Fibroblast of the aortic adventitia (primary cell): ENCODE results near the gene ACYP2. TPM values are rescaled to one million over a fixed set of nuclear protein-coding genes. Genes with fewer than 3 reads are reported as not detected.

Experiments used
- DNase-seq: peaks from one replicate; pipeline ENCODE4 v3.0.0-alpha.2; 2010; ENCODE audit warnings: low read depth
- H3K4me3 ChIP-seq: 2 replicates; pipeline ENCODE4 v1.5.1; 2011; ENCODE audit warnings: low read depth, mild to moderate bottlenecking, control low read depth, low read length, moderate library complexity
- total RNA-seq: library from RNA; depleted of rRNA; stranded (reverse); fragments of >200 nt; gene quantifications from 2 replicates; pipeline ENCODE4 v1.2.3, GENCODE V29; 2012; ENCODE audit warnings: low replicate concordance
- TF ChIP-seq, protein P1 (sequence below): IDR thresholded peaks from 2 replicates; pipeline ENCODE4 v1.5.1; 2011; ENCODE audit warnings: mild to moderate bottlenecking, low read length, control low read depth, inconsistent platforms; ENCODE audit not compliant: insufficient read depth

The ACYP2 gene
- total RNA-seq, 1 donor: 11.5 TPM

DNA sequence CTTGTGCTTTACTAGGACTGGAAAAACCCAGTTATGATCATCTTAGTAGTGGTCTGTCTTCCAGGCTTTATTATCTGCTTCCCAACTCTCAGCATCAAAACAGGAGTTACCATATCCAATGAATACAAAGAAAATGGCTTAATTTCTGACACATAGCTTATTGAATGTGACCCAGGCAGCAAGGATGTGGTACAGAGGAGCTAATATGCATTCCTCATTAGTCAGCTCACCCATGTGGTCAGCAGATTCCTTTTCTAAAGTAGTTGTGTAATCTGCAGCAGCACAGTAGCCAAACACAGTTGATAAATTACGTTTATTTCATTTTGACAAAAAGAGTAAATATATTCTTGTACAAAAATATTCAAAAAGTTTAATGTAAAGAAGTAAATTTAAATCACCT is 97.0 kb downstream of the ACYP2 start:
- peak; percentile 88 for DNase-seq
- H3K4me3 ChIP-seq: no peak overlapping the region
- TF ChIP-seq, protein P1, sequence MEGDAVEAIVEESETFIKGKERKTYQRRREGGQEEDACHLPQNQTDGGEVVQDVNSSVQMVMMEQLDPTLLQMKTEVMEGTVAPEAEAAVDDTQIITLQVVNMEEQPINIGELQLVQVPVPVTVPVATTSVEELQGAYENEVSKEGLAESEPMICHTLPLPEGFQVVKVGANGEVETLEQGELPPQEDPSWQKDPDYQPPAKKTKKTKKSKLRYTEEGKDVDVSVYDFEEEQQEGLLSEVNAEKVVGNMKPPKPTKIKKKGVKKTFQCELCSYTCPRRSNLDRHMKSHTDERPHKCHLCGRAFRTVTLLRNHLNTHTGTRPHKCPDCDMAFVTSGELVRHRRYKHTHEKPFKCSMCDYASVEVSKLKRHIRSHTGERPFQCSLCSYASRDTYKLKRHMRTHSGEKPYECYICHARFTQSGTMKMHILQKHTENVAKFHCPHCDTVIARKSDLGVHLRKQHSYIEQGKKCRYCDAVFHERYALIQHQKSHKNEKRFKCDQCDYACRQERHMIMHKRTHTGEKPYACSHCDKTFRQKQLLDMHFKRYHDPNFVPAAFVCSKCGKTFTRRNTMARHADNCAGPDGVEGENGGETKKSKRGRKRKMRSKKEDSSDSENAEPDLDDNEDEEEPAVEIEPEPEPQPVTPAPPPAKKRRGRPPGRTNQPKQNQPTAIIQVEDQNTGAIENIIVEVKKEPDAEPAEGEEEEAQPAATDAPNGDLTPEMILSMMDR: no peak

DNA sequence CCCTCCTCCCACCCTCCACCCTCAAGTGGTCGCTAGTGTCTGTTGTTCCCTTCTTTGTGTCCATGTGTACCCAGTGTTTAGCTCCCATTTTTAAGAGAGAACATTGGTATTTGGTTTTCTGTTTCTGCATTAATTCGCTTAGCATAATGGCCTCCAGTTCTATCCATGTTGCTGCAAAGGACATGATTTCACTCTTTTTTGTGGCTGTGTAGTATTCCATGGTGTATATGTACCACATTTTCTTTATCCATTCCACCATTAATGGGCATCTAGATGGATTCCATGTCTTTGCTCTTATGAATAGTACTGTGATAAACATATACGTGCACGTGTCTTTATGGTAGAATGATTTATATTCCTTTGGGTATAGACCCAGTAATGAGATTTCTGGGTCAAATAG is 97.7 kb downstream of the ACYP2 start:
- DNase-seq: no peak
- no peak overlapping the region for H3K4me3 ChIP-seq
- TF ChIP-seq, protein P1: no peak

DNA sequence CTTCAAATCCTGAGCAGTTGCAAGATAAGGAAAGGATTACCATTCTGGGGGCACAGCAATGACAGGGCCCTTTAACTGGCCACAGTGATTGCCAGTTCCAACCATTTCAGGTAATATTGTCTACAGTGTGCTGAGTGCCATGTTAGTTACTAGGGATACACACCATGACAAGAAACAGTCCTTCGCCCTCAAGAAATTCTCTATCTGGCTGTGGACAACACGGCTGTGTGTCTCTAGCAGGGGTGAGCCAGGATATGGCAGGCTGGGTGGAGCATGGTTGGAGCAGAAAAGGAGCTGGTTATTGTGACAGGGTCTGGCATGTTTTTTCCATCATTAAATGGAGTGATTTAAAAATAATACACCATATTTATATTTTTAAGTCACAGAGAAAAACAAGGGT is 109.6 kb downstream of the ACYP2 start:
- TF ChIP-seq, protein P1: no peak
- no peak overlapping the region for H3K4me3 ChIP-seq
- DNase-seq: no peak

DNA sequence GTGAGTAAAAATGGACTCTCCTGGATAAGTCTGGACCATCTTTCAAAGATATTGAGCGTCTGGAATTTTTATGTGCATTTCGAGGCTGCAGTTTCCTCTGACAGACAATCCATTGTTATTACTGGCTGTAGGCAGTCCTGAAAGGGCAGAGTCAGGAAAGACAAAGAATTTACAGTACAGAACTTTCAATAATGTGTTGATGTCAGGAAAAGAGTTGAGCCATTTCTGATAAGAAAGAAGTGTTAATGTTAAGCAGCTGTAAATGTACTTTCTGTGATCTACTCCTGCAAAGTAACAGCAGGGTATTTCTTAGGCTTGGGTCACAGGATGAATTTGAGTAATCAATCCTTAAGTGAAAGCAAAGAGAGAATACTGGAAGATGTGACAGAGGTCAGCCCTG is 110.8 kb downstream of the ACYP2 start:
- TF ChIP-seq, protein P1: no peak
- peak; percentile 41 for DNase-seq
- no peak overlapping the region for H3K4me3 ChIP-seq

DNA sequence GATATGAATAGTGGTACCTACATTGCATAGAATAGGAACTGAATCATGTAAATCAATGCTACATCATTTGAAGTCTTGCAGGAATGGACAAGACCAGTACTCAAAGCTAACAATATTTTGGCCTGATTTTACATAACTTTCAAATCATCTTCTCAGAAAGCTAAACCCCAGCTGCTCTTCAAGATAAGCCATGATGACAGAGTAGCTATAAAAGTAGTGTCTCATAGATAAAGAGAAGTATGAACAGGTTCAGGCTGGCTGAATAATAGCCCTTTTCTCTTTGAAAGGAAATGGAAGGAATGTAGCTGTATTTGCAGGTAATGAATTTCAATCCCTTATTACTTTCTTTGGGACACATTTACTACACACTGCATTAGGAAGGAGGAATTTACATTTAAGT is 112.4 kb downstream of the ACYP2 start:
- H3K4me3 ChIP-seq: no peak overlapping the region
- TF ChIP-seq, protein P1: no peak
- DNase-seq: no peak

DNA sequence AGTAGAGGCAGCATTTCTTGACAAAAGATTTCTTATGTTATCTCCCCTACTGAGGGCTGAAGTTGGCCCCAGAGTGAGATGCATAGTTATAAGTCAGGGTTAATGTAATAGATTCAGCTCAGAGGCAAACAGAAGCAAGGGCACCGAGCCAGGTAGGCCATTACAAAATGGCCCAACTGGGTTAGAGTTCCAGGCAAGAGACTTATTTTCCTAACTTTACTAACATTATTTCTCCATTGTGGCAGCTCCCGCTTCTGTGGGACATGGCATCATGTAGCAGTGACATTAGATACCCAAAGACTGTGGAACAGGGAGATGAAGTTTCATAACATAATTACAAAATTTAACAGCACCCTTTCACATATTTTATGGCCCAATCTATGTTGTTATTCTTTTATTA is 113.5 kb downstream of the ACYP2 start:
- no peak overlapping the region for H3K4me3 ChIP-seq
- DNase-seq: peak; percentile 60
- TF ChIP-seq, protein P1: no peak

DNA sequence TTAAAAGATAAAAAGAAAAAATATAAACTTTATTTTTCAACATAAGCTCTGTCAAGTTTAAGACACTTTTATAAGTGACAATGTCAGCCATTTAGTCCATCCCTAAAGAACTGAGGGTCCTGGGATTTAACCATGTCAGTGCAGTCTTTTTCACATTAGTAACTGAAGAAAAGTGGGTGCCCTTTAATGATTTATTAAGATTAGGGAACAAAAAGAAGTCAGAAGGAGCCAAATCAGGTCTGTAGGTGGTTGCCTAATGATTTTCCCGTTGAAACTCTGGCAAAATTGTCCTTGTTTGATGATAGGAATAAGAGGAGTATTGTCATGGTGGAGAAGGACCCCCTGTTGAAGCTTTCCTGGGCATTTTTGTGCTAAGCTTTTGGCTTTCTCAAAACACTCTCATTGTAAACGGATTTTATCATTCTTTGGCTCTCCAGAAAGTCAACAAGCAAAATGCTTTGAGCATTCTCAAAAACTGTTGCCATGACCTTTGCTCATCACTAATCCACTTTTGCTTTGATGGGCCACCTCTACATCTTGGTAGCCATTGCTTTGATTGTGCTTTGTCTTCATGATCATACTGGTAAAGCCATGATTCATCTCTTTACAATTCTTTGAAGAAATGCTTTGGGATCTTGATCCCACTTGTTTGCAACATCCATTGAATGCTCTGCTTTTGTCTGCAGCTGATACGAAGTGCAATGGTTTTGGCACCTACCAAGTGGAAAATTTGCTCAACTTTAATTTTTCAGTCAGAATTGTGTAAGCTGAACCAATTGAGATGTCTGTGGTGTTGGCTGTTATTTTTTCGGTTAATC is 118.6 kb downstream of the ACYP2 start:
- TF ChIP-seq, protein P1: no peak
- H3K4me3 ChIP-seq: no peak overlapping the region
- DNase-seq: peak; percentile 47
